HG02678 (cell line): ENCODE measurements around the gene ESPN.
"Not testable (repeated sequence)": the region's sequence is repeated elsewhere in the genome, so short reads cannot be mapped to it uniquely, and the experiment has no call there.

Source experiments
- ATAC-seq: cut with Tn5 transposase; IDR thresholded peaks from one replicate; pipeline ENCODE4 v1.9.1; 2021; ENCODE audit warnings: mild to moderate bottlenecking, moderate library complexity; ENCODE audit not compliant: unreplicated experiment

The ESPN gene

DNA sequence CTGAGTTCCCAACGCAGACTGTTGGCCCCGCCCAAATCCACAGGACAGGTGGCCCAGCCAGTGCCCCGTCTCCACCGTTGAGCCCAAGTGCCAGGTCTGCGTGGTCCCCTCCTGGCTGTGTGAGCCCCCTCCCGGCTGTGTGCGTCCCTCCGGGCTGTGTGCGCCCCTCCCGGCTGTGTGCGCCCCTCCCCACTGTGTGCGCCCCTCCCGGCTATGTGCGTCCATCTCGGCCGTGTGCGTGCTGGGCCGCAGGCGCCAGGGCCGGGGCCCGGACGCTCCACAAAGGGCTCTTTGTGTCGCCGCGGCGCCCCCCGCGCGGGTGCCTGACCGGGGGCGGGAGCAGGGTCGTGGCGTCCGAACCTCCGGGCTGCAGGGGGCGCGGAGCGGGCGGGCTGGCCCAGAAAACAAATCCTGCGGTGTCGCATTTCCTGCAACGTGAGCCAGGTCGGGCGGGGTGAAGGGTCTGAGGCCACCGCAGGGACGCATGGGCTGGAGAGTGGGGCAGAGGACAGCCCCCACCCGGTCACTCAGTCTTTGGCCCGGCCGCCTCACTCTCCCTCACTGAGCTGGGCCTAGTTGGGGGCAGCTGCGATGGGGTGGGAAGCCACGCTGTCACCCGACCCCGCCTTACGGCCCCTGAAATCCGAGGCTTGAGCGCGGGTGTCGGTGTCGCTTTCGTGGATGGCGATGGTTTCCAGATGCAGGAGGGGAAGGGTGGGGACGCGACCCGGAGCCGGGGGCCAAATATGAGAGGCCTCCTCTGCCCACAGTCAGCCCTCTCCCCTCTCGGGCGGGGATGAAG lies 22.6 kb downstream of the ESPN start:
- no peak for ATAC-seq

GRCh38 chr1:6447818-6448748 lies 23.5 kb downstream of the ESPN start:
- no peak for ATAC-seq

GRCh38 chr1:6448749-6449631 lies 24.4 kb downstream of the ESPN start:
- no peak for ATAC-seq

- no peak for ATAC-seq
Measured at GRCh38 chr1:6450005-6450450, 25.5 kb downstream of the ESPN start.

DNA sequence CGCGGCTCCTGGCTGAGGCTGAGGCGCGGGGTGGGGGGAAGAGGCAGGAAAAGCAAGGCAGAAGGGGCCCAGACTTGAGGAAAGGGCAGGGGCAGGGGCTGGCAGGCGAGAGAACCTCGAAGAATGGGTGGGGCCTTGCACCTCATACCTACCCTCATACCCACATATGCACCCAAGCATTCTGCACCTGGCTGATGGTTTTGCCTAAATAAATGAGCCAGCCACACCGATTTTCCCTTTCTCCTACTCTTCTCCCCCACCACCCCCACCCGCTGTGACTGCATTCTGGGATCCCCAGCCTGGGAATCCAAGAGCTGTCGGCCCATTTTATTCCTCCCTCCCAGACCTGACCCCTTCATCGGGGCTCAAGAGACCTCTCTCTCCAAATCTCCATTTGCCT lies 25.9 kb downstream of the ESPN start:
- ATAC-seq: not testable (repeated sequence)

DNA sequence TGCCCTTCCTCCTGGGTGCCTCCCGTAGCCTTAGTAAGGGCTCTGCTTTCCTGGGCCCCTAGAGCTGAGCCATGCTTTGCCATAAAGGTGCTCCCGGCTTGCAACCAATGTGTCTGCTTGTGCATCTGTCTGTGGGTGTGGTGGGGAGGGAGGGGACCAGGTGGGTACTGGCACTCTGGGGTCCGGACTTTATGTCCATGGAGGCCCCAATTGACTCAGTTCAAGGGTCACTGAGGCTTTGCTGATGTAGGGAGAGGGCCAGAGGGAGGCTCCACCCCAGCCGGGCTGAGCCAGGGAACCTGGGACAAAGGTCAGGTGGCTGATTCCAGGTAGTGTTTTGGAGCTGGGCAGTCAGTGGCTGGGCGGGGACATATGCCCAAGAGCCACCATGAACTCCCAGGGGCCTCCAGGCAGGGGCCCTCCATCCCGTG lies 26.4 kb downstream of the ESPN start:
- no peak for ATAC-seq

DNA sequence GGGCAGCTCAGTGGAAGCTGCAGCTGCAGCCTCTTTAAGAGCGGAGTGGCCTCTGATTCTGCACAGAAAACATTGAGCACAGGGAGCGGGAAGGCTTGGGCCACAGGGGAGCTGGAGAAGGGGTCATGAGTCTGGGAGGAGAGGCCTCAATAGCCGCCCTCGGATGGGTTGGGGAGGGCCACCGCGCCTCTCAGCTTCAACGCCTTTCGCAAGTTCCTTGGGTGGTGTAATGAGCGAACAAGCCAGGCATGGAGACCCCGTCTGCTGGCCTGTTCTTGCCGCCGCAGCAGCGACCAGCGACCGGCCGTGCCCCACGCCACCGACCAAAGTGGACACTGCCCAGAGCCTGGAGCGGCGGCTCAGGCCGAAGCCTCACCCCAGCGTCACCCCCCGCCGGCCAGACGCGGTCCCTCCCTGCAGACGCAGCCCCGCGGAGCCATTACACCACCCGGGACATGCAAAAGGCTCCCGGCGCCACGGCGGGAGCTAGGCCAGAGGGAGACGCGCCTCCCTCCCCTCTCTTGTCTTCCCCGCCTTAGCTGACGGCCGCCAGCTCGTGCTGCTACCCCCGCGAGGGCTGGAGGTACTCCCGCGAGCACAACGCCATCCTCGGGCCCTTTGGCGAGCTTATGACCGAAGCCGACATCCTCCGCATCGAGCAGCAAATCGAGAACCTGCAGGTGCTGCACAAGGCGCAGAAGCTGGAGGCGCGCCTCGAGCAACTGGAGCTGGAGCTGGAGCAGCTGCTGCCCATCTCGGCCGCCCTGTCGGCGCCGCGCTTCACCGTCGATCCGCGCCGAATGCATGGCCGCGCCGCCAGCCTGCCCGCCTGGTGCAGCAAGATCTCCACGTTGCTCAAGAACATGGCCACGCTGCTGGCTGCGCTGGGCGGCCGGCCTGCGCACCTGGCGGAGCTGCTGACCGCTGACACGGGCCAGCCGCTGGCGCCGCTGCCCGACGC lies 29.6 kb downstream of the ESPN start:
- not testable (repeated sequence) for ATAC-seq

- ATAC-seq: no peak
Measured at GRCh38 chr1:6454856-6455751, 30.5 kb downstream of the ESPN start.

GRCh38 chr1:6455752-6456520 lies 31.4 kb downstream of the ESPN start:
- not testable (repeated sequence) for ATAC-seq

GRCh38 chr1:6456800-6457466 lies 32.4 kb downstream of the ESPN start:
- ATAC-seq: no peak

DNA sequence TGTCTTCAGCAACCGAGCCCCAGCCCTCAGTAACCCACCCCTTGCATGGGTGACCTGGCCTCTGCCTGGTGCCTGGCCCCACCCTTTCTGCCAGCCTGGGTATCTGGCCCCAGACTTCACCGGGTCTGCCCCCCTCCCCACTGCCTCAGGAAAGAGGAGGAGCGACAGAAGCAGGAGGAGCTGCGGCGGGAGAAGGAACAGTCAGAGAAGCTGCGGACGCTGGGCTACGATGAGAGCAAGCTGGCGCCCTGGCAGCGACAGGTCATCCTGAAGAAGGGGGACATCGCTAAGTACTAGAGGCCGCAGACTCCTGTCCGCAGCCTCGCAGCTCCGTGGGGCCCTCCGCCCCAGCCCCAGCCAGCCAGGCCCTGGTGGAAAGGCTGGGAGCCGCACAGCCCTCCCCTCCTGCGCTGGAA lies 35.3 kb downstream of the ESPN start:
- ATAC-seq: no peak

DNA sequence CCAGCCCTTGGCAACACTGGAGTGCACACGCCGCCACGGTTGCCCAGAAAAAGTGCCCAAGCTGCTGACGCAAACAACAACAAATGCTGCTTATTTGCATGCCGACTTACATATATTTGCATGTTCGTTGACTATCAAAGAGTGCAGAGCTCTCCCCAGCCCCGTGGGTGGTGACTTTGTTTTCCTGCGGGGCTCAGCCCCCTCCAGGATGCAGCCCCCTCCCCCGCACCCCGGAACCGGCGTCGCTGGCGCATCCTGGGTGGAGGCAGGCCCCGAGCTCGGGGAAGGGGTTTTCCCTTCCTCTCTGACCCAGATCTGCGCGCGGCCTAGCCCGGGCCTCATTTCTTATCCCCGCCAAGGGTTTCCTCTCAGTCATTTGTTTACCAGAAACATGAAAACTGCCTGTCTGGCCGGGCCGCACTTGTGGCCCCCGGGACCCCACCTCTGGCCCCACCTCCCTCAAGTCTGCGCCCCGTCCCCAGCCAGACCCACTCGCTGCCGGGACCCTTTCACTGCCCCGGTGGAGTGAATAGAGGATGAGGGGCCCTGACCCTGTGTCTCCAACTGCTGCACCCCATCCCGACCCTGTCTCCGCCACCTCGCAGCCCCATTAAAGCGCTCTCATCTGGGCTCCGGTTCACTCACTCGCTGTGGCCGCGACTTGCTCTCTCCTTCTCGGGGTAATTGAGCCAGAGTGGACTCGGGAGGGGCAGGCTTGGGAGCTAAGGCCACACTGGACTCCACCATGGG lies 35.9 kb downstream of the ESPN start:
- no peak for ATAC-seq

- ATAC-seq: no peak
Measured at GRCh38 chr1:6461051-6461530, 36.5 kb downstream of the ESPN start.

DNA sequence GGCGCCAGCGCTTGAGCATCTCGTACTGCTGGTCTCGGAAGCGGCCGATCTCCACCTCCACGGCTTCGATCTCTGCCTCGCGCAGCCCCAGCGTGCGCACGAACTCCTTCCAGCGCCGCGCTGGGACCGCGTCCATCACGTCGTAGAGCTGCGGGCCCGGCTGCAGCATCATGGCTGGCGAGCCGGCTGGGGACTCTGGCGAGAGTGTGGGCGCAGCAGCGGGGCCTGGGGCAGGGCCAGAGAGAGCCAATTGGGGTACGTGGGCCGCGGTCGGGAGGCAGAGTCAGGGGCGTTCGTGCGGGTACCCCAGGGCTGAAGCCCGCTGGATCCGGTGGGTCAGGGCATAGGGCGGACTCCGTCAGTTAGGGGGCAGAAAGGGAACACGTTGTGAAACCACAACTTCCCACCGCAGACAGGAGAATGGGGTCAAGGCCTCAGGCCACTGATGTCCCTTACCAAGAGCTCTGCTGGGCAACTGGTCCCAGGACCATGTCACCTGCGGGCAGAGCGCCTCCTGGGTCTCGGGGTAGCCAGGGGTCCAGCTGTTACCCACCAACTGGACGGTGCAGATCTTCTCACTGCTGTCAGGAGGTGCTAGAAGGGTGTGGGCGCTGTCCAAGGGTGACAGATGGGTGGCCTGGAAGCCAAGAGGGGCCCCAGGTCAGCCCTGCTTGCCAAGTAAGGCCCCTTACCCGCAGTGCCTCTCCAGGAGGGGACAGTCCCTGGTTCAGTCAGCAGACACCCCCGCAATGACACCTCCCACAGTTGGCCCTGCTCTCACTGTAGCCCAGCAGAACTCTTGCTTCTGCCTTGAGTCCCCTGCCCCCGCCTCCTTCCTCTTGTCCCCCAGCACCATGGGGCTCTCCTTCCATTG lies 37.2 kb downstream of the ESPN start:
- no peak for ATAC-seq

- ATAC-seq: no peak
Measured at GRCh38 chr1:6462412-6463119, 38.0 kb downstream of the ESPN start.
